ENCODE results near the gene ATF4.

ATF4 gene

GRCh38 chr22:39562839-39563489, 42.6 kb downstream of the ATF4 start:
- no peak for DNase-seq

GRCh38 chr22:39563571-39564428, 43.4 kb downstream of the ATF4 start:
- no peak for DNase-seq

- no peak for DNase-seq
These were observed 45.1 kb downstream of the ATF4 start for GRCh38 chr22:39565414-39565944.

GRCh38 chr22:39567135-39567946, 47.0 kb downstream of the ATF4 start:
- DNase-seq, result peak in 3 of 4 experiments; percentile 8 to 58 (median 33)

GRCh38 chr22:39568278-39568981, 48.1 kb downstream of the ATF4 start:
- DNase-seq, result no peak

GRCh38 chr22:39569066-39569465, 48.7 kb downstream of the ATF4 start:
- no peak for DNase-seq

GRCh38 chr22:39570226-39570625, 49.9 kb downstream of the ATF4 start:
- no peak for DNase-seq

- no peak for DNase-seq
These were observed 50.3 kb downstream of the ATF4 start, which contains the start of gene CACNA1I for GRCh38 chr22:39570665-39571064. CACNA1I (plus strand) TSS chr22:39570753; CDS start chr22:39570753, 0 bp downstream.

GRCh38 chr22:39571538-39571937, 51.2 kb downstream of the ATF4 start:
- DNase-seq, result no peak

All from activated naive CD4-positive, alpha-beta T cell (primary cell).